Suprapubic skin (tissue), 4 donors: ENCODE measurements around the gene ZNF397. TPM values are rescaled to one million over a fixed set of nuclear protein-coding genes. Genes with fewer than 3 reads are reported as not detected.
A peak's percentile ranks its signal among the peaks of the same experiment; 100 is the strongest.

Experiments used
- DNase-seq, 2 donors: peaks; one replicate each; pipeline ENCODE4 v3.0.0-alpha.2; 2019; ENCODE audit warnings: low spot score in 2 of 2
- H3K27ac ChIP-seq: fragments of 200-600 bp; sonication (generic); one replicate; pipeline ENCODE4 v1.5.1; 2019
- H3K27me3 ChIP-seq: fragments of 200-600 bp; sonication (generic); one replicate; pipeline ENCODE4 v1.5.1; 2019
- H3K36me3 ChIP-seq: fragments of 200-600 bp; sonication (generic); one replicate; pipeline ENCODE4 v1.5.1; 2019
- H3K4me1 ChIP-seq: fragments of 200-600 bp; sonication (generic); one replicate; pipeline ENCODE4 v1.5.1; 2019
- H3K4me3 ChIP-seq: fragments of 200-600 bp; sonication (generic); one replicate; pipeline ENCODE4 v1.5.1; 2019; ENCODE audit warnings: mild to moderate bottlenecking
- H3K9me3 ChIP-seq: fragments of 200-600 bp; sonication (generic); one replicate; pipeline ENCODE4 v1.5.1; 2019
- CTCF ChIP-seq, 2 donors: fragments of 200-600 bp in 1 of 2; fragments of 450-650 bp in 1 of 2; sonication (generic) in 1 of 2; IDR thresholded peaks; one replicate each; pipeline ENCODE4 v1.5.1; 2016 to 2019; ENCODE audit warnings: antibody characterized with exemption in 2 of 2, mild to moderate bottlenecking in 1 of 2, moderate library complexity in 1 of 2
- EP300 ChIP-seq: sonication (generic); formaldehyde crosslinking; IDR thresholded peaks from one replicate; pipeline ENCODE4 v1.6.1; 2017; ENCODE audit warnings: antibody characterized with exemption
- POLR2A ChIP-seq, 2 donors: fragments of 450-650 bp; IDR thresholded peaks; one replicate each; pipeline ENCODE4 v1.6.1; 2017; ENCODE audit warnings: antibody characterized with exemption in 2 of 2, mild to moderate bottlenecking in 2 of 2, moderate library complexity in 2 of 2
- POLR2AphosphoS5 ChIP-seq, 3 donors: sonication (generic); formaldehyde crosslinking; IDR thresholded peaks; one replicate each; pipeline ENCODE4 v1.6.1; 2017; ENCODE audit warnings: antibody characterized with exemption in 3 of 3
- WGBS: methylation state at CpG from one replicate; pipeline ENCODE4 v1.1.5; 2018; 5-methylcytosine and 5-hydroxymethylcytosine counted together
- total RNA-seq, 4 donors: library from RNA; depleted of rRNA; stranded (reverse); fragments of >200 nt; gene quantifications; one replicate each; pipeline ENCODE4 v1.1.0, GENCODE V29; 2016

ZNF397 gene
- total RNA-seq, 4 donors from 2014 or later: 13.2 to 41.0 (median 17.3) TPM

DNA sequence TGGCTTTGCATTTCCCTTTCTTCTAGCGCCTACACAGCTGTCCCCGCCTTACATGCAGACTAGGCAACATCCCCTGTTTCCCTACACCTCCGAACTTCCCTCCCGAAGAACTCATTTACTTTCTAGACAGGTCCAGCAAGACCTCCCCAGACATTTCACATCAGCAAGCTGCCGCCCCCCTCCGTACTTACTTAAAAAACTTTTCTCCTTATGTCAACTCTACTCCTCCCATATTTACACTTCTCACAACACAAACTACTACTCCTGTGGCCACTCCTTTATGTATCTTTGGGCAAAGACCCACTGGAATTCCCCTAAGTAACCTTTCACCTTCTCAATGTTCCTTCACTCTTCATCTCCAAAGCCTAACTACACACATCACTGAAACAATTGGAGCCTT, 20.4 kb upstream of the ZNF397 start:
- Histone ChIP-seq H3K27me3 (no peaks in the 10 kb centered on the region), H3K36me3 (no peaks in the 10 kb centered on the region), H3K27ac (no peak overlapping the region), H3K4me3 (no peak overlapping the region), H3K4me1 (no peaks in the 10 kb centered on the region), H3K9me3 (no peaks in the 10 kb centered on the region)
- DNase-seq: no peak
- TF ChIP-seq CTCF (IDR thresholded peaks at IDR 0.05) (no peak), POLR2AphosphoS5 (IDR thresholded peaks at IDR 0.05) (no peak), POLR2A (IDR thresholded peaks at IDR 0.05) (no peak), EP300 (no peak)
- WGBS: 87% methylated on average over 6 of the region's 6 CpGs

- Histone ChIP-seq H3K36me3 (no peaks in the 10 kb centered on the region), H3K9me3 (no peaks in the 10 kb centered on the region), H3K4me1 (no peaks in the 10 kb centered on the region), H3K4me3 (no peak overlapping the region), H3K27me3 (no peaks in the 10 kb centered on the region), H3K27ac (no peak overlapping the region)
- TF ChIP-seq POLR2A (IDR thresholded peaks at IDR 0.05) (no peak), CTCF (IDR thresholded peaks at IDR 0.05) (no peak), EP300 (no peak), POLR2AphosphoS5 (IDR thresholded peaks at IDR 0.05) (no peak)
- DNase-seq: no peak
- whole genome bisulfite sequencing: 90% methylated on average over 3 of the region's 3 CpGs
These were observed 17.0 kb upstream of the ZNF397 start for GRCh38 chr18:35223797-35224196.

- H3K27ac ChIP-seq: no peak overlapping the region
- WGBS: 62% methylated on average over 1 of the region's 1 CpG
- no peak for TF ChIP-seq EP300
- no peak for TF ChIP-seq CTCF (IDR thresholded peaks at IDR 0.05)
- no peak for TF ChIP-seq POLR2A (IDR thresholded peaks at IDR 0.05)
- TF ChIP-seq POLR2AphosphoS5 (IDR thresholded peaks at IDR 0.05): no peak
- no peak for DNase-seq
- no peaks in the 10 kb centered on the region for H3K36me3 ChIP-seq
- H3K4me3 ChIP-seq: no peak overlapping the region
- H3K4me1 ChIP-seq: peaks cover 3% of the 10 kb centered on the region
- H3K27me3 ChIP-seq: no peaks in the 10 kb centered on the region
- H3K9me3 ChIP-seq: no peaks in the 10 kb centered on the region
These were observed 13.6 kb upstream of the ZNF397 start for GRCh38 chr18:35227254-35227653.

GRCh38 chr18:35231052-35231451, 9.8 kb upstream of the ZNF397 start:
- Histone ChIP-seq H3K36me3 (no peaks in the 10 kb centered on the region), H3K27ac (no peak overlapping the region), H3K9me3 (no peaks in the 10 kb centered on the region), H3K4me1 (peaks cover 3% of the 10 kb centered on the region), H3K27me3 (no peaks in the 10 kb centered on the region), H3K4me3 (no peak overlapping the region)
- peak; percentile 85 to 86 for DNase-seq
- WGBS: 1% methylated on average over 6 of the region's 6 CpGs
- TF ChIP-seq CTCF (IDR thresholded peaks at IDR 0.05): peak; percentile 63 to 91
- no peak for TF ChIP-seq POLR2A (IDR thresholded peaks at IDR 0.05)

GRCh38 chr18:35236571-35237363, 4.1 kb upstream of the ZNF397 start:
- Histone ChIP-seq H3K9me3 (no peaks in the 10 kb centered on the region), H3K4me3 (no peak overlapping the region), H3K27me3 (no peaks in the 10 kb centered on the region), H3K4me1 (peaks cover 7% of the 10 kb centered on the region), H3K36me3 (no peaks in the 10 kb centered on the region), H3K27ac (no peak overlapping the region)
- no peak for TF ChIP-seq POLR2AphosphoS5 (IDR thresholded peaks at IDR 0.05)
- no peak for DNase-seq
- WGBS: 91% methylated on average over 1 of the region's 1 CpG
